ENCODE measurements around the gene HLA-DRB1.
"Not testable (repeated sequence)": the region's sequence is repeated elsewhere in the genome, so short reads cannot be mapped to it uniquely, and the experiment has no call there.

HLA-DRB1 gene

GRCh38 chr6:32589596-32590449 is at the start of gene HLA-DRB1:
HLA-DRB1 (minus strand) TSS chr6:32589848; CDS start chr6:32589742, 106 bp downstream.
- no peak for DNase-seq

- DNase-seq, result no peak
Observed at GRCh38 chr6:32638532-32639219, 49.0 kb upstream of the HLA-DRB1 start.

GRCh38 chr6:32637883-32638282 is 48.2 kb upstream of the HLA-DRB1 start:
- no peak for DNase-seq

GRCh38 chr6:32637219-32637880 is 47.7 kb upstream of the HLA-DRB1 start, which contains the start of gene HLA-DQA1:
HLA-DQA1 (plus strand) TSS chr6:32637406; CDS start chr6:32637459, 53 bp downstream.
- DNase-seq, result no peak

- no peak for DNase-seq
Observed at GRCh38 chr6:32635526-32636123, 46.0 kb upstream of the HLA-DRB1 start.

GRCh38 chr6:32629793-32630192 is 40.1 kb upstream of the HLA-DRB1 start:
- DNase-seq, result not testable (repeated sequence)

GRCh38 chr6:32627831-32628230 is 38.2 kb upstream of the HLA-DRB1 start:
- no peak for DNase-seq

- DNase-seq, result no peak
Observed at GRCh38 chr6:32627249-32627648, 37.6 kb upstream of the HLA-DRB1 start.

- no peak for DNase-seq
Observed at GRCh38 chr6:32625137-32625536, 35.5 kb upstream of the HLA-DRB1 start.

- DNase-seq, result no peak
Observed at GRCh38 chr6:32624565-32624964, 34.9 kb upstream of the HLA-DRB1 start.

GRCh38 chr6:32623693-32624092 is 34.0 kb upstream of the HLA-DRB1 start:
- no peak for DNase-seq

- peak; percentile 7 for DNase-seq
Observed at GRCh38 chr6:32622545-32623401, 33.1 kb upstream of the HLA-DRB1 start.

GRCh38 chr6:32621372-32621771 is 31.7 kb upstream of the HLA-DRB1 start:
- no peak for DNase-seq

GRCh38 chr6:32617751-32618150 is 28.1 kb upstream of the HLA-DRB1 start:
- no peak for DNase-seq

GRCh38 chr6:32615885-32616532 is 26.4 kb upstream of the HLA-DRB1 start:
- DNase-seq, result no peak

GRCh38 chr6:32614366-32615081 is 24.9 kb upstream of the HLA-DRB1 start:
- DNase-seq, result no peak

- no peak for DNase-seq
Observed at GRCh38 chr6:32613475-32613874, 23.8 kb upstream of the HLA-DRB1 start.

- no peak for DNase-seq
Observed at GRCh38 chr6:32610682-32611296, 21.1 kb upstream of the HLA-DRB1 start.

GRCh38 chr6:32609731-32610640 is 20.3 kb upstream of the HLA-DRB1 start:
- peak; percentile 37 for DNase-seq

Data from RPMI8226 (cell line).